Measurements from ENCODE around the gene S100A4. TPM values are rescaled to one million over a fixed set of nuclear protein-coding genes. Genes with fewer than 3 reads are reported as not detected.

Gene S100A4
- total RNA-seq, 1 donor from 2014 or later = 2.8 TPM

DNA sequence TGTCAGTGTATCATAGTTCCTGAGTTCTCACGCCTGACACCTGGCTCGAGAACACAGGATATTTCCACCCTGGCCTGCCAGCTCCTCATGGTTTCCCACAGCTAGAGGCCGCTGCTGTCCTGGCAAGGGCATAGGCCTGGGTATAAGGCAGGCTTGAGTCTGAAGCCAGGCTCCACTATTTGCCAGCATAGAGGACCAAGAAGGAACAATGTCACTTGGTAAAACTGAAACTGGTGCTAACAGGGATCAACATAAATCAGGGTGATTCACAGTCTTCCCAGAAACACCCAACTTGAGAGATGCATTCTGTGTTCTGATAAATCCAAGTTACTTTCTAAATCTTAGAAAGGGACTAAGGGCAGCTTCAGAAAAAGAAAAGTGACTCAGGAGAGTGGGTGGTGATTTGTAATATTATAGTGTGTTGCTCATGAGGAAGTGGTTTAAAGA lies 27.0 kb upstream of the S100A4 start:
- H3K4me1 Mint-ChIP-seq (ENCODE audit: unreplicated experiment) = peaks cover 23% of the 10 kb centered on the region

GRCh38 chr1:153571706-153572105 lies 26.1 kb upstream of the S100A4 start:
- Mint-ChIP-seq H3K27me3 (ENCODE audit: unreplicated experiment) (peaks cover 14% of the 10 kb centered on the region), H3K27ac (ENCODE audit: unreplicated experiment) (peak overlapping the region; percentile 34), H3K4me3 (ENCODE audit: unreplicated experiment) (no peak overlapping the region), H3K36me3 (ENCODE audit: low read depth, unreplicated experiment) (no peaks in the 10 kb centered on the region), H3K9me3 (ENCODE audit: unreplicated experiment) (no peaks in the 10 kb centered on the region), H3K4me1 (ENCODE audit: unreplicated experiment) (peaks cover 26% of the 10 kb centered on the region)
- DNase-seq (ENCODE audit: low spot score) = no peak
- no peak for TF ChIP-seq CTCF (IDR thresholded peaks at IDR 0.05; ENCODE audit: unreplicated experiment)

More for the DNA sequence above, 27.0 kb upstream of the S100A4 start:
- peak; percentile 64 for DNase-seq (ENCODE audit: low spot score)
- no peak for TF ChIP-seq CTCF (IDR thresholded peaks at IDR 0.05; ENCODE audit: unreplicated experiment)
- H3K27me3 Mint-ChIP-seq (ENCODE audit: unreplicated experiment) = peaks cover 10% of the 10 kb centered on the region
- H3K36me3 Mint-ChIP-seq (ENCODE audit: low read depth, unreplicated experiment) = no peaks in the 10 kb centered on the region
- no peak overlapping the region for H3K4me3 Mint-ChIP-seq (ENCODE audit: unreplicated experiment)
- H3K27ac Mint-ChIP-seq (ENCODE audit: unreplicated experiment) = no peak overlapping the region
- no peaks in the 10 kb centered on the region for H3K9me3 Mint-ChIP-seq (ENCODE audit: unreplicated experiment)

DNA sequence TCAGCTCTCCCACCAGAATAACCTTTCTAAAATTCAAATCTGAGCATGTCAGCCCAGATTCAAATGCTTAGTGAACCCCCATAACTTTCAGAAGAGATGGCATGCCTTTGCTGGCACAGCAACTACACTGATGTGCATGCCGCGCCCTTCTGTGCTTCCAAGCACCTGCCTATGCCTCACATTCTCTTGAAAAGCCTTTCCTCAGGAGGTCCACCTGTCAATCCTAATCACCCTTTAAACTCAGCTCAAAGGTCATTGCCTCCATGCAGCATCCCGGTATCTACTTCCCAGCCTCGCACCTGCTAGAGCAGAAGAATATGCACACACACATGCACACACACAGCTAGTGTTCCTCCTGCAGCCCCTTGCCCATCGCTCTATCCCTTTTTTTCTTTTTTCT lies 25.3 kb upstream of the S100A4 start:
- no peak for DNase-seq (ENCODE audit: low spot score)
- Mint-ChIP-seq H3K4me1 (ENCODE audit: unreplicated experiment) (peaks cover 32% of the 10 kb centered on the region), H3K27ac (ENCODE audit: unreplicated experiment) (no peak overlapping the region), H3K27me3 (ENCODE audit: unreplicated experiment) (peaks cover 15% of the 10 kb centered on the region), H3K4me3 (ENCODE audit: unreplicated experiment) (no peak overlapping the region), H3K9me3 (ENCODE audit: unreplicated experiment) (no peaks in the 10 kb centered on the region), H3K36me3 (ENCODE audit: low read depth, unreplicated experiment) (no peaks in the 10 kb centered on the region)
- TF ChIP-seq CTCF (IDR thresholded peaks at IDR 0.05; ENCODE audit: unreplicated experiment) = no peak

DNA sequence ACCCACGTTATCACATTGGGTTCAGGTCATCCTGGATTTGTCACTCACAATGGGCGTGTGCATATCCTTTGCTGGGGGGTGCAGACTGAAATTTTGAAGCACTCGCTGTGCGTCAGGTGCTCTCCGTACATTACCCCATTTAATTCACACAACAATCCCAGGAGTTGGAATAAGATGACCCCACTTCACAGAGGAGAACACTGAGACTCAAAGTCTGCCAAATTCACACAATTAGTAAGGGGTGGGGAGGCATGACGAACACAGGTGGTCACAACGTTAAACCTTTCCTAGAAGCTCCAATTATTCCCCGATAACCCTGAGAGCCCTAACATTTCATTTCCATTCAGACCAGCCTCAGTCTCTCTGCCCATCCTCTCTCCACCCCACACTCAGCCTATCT lies 23.9 kb upstream of the S100A4 start:
- no peak for TF ChIP-seq CTCF (IDR thresholded peaks at IDR 0.05; ENCODE audit: unreplicated experiment)
- DNase-seq (ENCODE audit: low spot score) = no peak
- no peaks in the 10 kb centered on the region for H3K9me3 Mint-ChIP-seq (ENCODE audit: unreplicated experiment)
- no peak overlapping the region for H3K27ac Mint-ChIP-seq (ENCODE audit: unreplicated experiment)
- H3K27me3 Mint-ChIP-seq (ENCODE audit: unreplicated experiment) = peaks cover 19% of the 10 kb centered on the region
- H3K4me1 Mint-ChIP-seq (ENCODE audit: unreplicated experiment) = peaks cover 35% of the 10 kb centered on the region
- H3K4me3 Mint-ChIP-seq (ENCODE audit: unreplicated experiment) = no peak overlapping the region
- no peaks in the 10 kb centered on the region for H3K36me3 Mint-ChIP-seq (ENCODE audit: low read depth, unreplicated experiment)

- H3K4me3 Mint-ChIP-seq (ENCODE audit: unreplicated experiment) = no peak overlapping the region
- H3K4me1 Mint-ChIP-seq (ENCODE audit: unreplicated experiment) = peaks cover 35% of the 10 kb centered on the region
- peak; percentile 100 for TF ChIP-seq CTCF (IDR thresholded peaks at IDR 0.05; ENCODE audit: unreplicated experiment)
- peak overlapping the region; percentile 36 for H3K27ac Mint-ChIP-seq (ENCODE audit: unreplicated experiment)
- peaks cover 19% of the 10 kb centered on the region for H3K27me3 Mint-ChIP-seq (ENCODE audit: unreplicated experiment)
- H3K9me3 Mint-ChIP-seq (ENCODE audit: unreplicated experiment) = no peaks in the 10 kb centered on the region
- DNase-seq (ENCODE audit: low spot score) = peak; percentile 91
- no peaks in the 10 kb centered on the region for H3K36me3 Mint-ChIP-seq (ENCODE audit: low read depth, unreplicated experiment)
Measured at GRCh38 chr1:153568367-153569099, 22.9 kb upstream of the S100A4 start.
